Stimulated activated CD4-positive, alpha-beta T cell treated with anti-CD3 and anti-CD28 coated beads, Interleukin-12 subunit alpha, Interleukin-12 subunit beta, amount 100 ng/mL, for 24 hours (primary cell): ENCODE results near the gene USP6NL.

Experiments
- DNase-seq, 2 experiments: peaks; one replicate each; pipeline ENCODE4 v3.0.0-alpha.2; 2020; ENCODE audit warnings: low read depth in 2 of 2

USP6NL gene

DNA sequence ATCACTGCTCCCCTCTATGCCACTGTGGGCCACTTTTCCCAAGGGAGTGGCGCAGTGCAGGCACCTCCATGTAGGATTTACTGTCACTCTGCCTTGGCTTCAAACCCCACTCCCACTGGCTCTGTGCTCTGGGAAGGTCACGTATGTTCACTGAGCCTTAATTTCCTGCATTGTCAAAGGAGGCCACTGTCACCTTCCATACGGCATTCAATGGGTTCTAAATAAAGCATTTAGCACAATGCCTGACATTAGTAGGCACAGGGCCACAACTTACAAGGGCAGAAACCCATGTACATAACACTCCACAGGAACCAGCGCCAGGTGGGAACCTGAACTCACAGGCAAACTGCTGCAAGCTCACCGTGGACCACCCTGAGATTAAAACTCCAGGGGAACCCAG, 196.4 kb downstream of the USP6NL start:
- no peak for DNase-seq

- no peak for DNase-seq
Observed at GRCh38 chr10:11414314-11415038, 197.0 kb downstream of the USP6NL start.

DNA sequence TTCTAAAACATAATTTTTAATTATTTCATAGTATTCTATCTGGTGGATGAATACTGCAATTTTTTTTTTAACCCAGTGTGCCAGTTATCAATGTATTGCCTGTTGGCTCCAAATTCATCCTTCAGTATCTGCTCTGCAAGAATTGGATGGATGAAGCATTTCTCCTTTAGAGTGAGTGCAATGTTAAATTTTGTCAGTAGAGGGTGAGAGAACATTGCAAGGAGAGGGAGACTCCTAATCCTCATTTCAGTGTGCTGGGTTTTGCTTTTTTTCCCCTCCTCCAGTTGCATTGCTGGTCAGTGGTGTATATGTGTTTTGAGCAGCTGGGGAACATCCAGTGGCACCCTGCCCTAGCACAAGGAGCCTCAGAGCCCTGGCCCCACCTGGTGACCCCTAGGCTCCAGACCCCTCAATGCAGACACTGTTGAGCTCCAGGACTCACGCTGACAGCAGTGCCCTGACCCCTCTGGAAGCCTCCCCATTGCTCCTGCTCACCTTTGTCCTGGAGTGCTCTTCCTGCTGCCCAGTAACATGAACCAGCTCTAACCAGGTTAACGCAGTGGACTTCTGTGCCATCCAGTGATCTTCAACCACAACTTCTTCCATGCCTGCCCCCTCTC, 199.4 kb downstream of the USP6NL start:
- DNase-seq: no peak

DNA sequence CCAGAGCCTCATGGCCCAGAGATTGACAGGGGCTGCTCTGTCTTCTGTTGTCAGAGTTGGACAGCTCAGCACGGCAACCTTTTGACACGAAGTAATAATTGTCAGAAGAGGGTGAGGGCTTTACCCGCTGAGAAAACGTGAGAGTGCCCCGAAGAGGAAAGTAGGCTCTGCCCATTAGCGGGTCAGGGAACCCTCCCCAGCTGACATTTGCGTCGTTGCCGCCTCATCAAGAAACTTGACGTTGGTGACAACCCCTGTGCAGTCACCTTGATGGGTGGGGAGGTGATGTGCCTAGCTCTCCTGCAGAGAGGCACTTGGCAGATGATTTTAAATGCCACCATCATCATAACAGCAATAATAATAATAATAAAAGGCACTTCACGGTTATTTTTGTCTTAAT, 202.1 kb downstream of the USP6NL start:
- DNase-seq: no peak

DNA sequence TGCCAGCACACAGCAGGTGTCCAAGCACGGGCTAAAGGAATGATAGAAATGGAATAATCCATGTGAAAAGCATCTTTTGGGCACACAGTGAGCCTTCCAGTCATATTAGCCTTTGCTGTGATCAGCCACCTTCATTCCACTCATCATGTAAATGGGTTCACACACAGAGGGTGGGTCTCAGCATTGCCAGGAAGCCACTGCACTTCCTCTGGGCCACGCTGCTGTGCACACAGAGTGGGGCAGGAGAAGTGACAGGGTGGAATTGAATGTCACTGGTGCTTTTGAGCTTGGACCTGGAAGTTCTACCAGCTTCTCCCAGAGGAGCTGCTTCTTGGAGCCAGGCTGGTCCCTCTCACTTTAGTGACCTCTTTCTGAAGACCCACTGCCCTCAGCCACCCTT, 203.5 kb downstream of the USP6NL start:
- no peak for DNase-seq

GRCh38 chr10:11406746-11407145, 204.7 kb downstream of the USP6NL start:
- no peak for DNase-seq

DNA sequence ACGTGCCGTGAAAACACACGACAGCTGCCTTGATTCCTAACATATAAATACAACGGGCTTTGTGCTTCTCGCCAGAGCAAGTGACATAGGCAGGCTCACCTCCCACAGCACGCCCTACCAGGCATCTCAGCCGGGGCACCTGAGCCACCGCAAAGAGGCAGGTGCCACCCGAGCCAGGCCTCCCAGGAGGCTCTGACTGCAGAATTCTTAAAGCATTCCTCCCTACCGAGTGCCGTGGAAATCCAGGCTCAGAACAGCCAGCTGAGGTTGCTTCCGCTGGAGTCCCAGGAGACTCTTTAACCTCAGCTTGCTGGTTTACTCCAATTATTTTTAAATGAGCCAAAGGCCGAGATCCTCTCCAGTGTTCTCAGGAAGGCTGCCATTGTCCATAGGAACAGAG, 206.5 kb downstream of the USP6NL start:
- no peak for DNase-seq
